Dermis microvascular lymphatic vessel endothelial cell (primary cell): Measurements from ENCODE around the gene PAQR3. TPM values are rescaled to one million over a fixed set of nuclear protein-coding genes. Genes with fewer than 3 reads are reported as not detected.

ENCODE experiments used
- DNase-seq, 2 donors: peaks; one replicate each; pipeline versions ENCODE4 v3.0.0 to v3.0.0-alpha.2; 2010; ENCODE audit warnings: low read depth in 2 of 2
- total RNA-seq: library from RNA; depleted of rRNA; stranded (reverse); fragments of >200 nt; gene quantifications from 2 replicates; pipeline ENCODE4 v1.2.1, GENCODE V29; 2014

PAQR3 gene, protein sequence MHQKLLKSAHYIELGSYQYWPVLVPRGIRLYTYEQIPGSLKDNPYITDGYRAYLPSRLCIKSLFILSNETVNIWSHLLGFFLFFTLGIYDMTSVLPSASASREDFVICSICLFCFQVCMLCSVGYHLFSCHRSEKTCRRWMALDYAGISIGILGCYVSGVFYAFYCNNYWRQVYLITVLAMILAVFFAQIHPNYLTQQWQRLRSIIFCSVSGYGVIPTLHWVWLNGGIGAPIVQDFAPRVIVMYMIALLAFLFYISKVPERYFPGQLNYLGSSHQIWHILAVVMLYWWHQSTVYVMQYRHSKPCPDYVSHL
- 15.9 and 27.1 TPM in 2 replicates for total RNA-seq

DNA sequence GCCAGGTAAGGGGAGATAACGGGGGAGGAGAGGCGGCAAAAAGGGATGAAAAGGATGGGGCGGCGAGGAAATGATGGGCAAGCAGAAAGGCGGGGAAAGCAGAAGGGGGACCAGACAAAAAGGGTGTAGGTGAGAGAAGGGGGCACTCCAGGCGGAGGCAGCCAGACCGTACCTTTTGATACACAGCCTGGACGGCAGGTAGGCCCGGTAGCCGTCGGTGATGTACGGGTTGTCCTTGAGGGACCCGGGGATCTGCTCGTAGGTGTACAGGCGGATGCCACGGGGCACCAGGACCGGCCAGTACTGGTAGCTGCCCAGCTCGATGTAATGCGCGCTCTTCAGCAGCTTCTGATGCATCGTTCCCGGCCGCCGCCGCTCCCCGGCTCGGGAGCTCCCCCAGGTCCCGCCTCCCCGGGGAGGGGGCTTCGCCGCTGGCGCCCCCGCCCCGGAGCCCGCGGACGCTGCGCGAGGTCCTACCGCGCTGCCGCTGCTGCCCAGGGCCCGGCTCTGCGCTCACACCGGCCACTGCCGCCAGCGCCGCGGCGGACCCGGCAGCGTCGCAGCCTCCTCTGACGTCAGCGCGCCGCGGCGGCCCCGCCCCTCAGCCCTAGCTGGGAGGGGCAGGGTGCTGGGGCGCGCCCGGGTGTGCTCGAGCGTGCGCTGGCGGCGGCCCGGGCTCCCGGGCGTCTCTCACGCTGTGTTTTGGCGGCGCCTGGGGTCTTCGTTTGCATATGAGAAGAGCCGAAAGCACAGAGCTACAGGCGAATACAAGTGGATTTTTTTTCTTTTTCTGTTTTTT lies at the start of gene PAQR3:
TSS of gene PAQR3 (minus strand) at position 571 of the 799 bp plus-strand sequence. CDS start at position 357, 214 bp downstream.
- peak; percentile 43 to 88 for DNase-seq

DNA sequence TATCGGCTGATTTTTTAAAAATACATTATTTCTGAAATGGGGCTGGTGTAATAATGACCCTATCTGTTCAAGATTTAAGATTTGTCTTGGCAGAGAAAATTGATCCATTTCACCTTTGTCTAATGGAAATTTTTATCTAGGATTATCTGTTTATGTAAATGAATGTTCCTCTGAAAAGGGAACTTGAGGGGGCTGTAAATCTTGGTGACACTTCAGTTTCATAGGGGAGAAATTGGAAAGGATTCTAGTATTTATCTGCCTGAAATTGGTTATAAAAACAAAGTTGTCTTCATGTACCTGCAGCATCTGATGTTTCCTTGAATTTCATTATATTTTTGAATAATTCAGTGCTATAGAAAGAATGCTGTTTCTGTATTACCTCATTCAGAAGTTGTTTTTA lies 48.4 kb upstream of the PAQR3 start:
- DNase-seq: no peak

DNA sequence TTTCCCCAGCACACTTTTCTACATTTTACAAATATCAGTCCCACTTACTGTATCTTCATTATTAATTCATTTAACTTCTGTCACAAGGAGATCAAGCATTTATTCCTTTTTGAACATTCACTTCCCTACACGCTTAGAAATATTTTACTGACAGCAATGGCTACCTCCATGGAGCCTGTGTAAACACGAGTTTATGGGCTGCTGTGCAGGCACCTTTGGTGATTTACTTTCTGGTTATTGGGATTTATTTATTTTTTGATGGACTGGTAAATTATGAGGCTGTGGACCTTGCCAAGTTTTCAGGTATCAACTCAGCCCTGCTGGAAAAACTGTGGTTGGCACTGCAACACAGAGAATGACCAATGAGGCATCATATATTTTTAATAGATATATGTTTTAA lies 45.4 kb upstream of the PAQR3 start:
- no peak for DNase-seq

DNA sequence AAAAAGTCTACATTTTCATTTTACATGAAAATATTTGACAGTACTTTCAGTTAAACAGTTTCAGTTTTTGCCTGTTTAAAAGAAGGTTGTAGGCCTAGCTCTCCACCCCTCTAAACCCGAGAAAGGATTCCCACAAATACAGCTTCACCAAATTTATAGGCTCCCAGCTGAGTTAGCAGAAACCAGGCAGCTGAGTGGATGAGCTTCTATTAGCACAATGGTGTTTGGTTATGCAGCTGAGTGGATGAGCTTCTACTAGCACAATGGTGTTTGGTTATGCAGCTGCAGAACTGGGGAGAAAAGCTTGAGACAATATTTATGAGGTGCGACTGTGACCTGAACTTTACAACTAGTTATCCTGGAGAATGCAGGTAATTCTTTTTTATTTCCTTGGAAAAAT lies 36.6 kb upstream of the PAQR3 start:
- no peak for DNase-seq

DNA sequence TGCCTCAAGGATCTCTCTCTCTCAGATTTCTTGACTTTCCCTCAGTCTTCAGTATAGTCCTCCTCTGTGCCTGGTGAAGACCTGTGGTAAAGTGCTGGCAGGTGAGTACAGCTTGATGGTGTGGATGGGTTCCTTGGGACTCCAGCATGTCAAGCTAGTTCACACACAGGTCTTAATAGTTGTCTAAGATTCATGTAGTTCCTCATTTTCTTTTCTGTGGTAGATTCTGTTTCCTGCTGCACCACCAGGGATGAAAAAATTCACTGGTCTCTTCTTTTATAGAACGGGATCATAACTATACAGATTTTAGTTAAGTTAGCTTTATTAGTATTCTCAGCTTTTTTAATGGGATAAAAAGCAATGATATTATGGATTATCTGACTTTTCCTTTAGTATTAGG lies 32.5 kb upstream of the PAQR3 start:
- DNase-seq: no peak

DNA sequence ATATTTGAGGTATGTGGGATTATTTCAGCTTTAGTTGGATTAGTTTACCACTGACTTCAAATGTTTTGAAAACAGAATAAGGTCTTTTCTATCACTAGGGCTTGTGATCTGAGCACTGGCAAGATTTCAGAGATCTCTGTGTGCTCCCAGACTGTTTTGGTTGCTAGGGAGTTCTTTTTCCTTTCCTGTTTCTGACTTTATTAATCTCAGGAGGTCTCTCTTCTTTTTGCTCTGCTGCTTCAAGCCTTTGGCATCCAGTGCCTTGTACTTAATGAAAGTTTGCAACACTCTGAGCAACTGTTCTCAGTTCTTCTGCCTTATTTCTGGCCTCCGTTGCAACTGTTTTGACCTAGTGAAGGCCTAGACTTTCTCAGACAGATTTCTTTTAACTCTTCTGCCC lies 32.1 kb upstream of the PAQR3 start:
- DNase-seq: no peak

DNA sequence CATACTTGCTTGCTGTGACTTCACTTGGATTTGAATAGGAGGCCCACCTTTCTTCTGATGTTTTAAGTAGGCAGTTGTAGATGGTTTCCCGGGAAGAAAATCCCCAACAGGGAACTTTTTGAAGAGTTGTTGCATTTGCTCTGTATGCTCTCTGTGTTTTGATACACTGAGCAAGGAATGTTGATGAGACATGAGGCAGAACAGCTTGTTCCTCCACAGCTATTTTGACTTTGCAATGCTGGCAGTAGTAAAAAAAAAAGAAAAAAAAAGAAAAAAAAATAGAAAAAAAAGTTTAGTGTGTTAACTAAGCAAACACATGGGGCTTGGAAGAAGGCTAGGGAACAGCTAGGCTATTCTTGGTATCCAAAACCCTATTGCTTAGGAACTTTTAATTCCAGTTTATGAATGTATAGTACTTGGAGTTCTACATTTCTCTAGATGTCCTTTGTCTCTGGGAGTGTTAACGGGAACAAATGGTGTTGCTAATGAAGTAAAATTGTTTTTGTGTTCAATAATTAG lies 23.4 kb upstream of the PAQR3 start:
- DNase-seq: no peak

DNA sequence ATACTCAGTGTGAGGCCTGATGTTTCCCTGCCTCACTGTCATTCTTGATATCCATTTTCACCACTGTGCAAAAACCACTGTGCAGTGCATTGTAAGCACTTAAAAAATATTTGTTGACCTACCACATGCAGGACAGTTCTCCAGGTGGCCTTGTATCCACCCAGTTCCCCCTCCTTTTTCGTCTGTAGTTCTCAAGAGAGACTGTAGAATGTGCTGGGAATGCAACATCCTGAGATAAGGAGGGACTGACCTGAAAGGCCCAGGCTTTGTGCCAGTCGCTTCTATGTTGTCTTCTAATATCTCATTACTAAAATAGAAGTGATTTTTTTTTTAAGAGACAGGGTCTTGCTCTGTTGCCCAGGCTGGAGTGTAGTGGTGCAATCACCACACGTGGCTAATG lies 21.7 kb upstream of the PAQR3 start:
- no peak for DNase-seq

DNA sequence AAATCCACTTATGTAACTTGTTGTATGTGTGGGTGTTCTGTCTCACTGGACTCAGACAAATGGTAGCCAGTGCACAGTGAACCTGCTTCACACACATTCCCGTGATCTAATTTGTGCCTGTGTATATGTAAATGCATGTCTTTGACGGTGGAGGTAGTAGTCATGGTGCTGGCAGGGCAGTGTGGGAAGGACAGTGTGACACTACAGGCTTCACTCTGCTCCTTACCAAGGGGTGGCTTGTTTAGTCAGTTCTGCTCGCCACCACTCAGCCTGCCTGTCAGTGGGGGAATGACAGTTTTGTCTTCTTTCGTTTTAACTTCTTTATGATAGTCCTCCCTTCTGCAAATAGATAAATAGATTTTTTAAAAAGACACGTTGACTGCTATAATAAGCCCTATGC lies 17.7 kb upstream of the PAQR3 start:
- DNase-seq: no peak

DNA sequence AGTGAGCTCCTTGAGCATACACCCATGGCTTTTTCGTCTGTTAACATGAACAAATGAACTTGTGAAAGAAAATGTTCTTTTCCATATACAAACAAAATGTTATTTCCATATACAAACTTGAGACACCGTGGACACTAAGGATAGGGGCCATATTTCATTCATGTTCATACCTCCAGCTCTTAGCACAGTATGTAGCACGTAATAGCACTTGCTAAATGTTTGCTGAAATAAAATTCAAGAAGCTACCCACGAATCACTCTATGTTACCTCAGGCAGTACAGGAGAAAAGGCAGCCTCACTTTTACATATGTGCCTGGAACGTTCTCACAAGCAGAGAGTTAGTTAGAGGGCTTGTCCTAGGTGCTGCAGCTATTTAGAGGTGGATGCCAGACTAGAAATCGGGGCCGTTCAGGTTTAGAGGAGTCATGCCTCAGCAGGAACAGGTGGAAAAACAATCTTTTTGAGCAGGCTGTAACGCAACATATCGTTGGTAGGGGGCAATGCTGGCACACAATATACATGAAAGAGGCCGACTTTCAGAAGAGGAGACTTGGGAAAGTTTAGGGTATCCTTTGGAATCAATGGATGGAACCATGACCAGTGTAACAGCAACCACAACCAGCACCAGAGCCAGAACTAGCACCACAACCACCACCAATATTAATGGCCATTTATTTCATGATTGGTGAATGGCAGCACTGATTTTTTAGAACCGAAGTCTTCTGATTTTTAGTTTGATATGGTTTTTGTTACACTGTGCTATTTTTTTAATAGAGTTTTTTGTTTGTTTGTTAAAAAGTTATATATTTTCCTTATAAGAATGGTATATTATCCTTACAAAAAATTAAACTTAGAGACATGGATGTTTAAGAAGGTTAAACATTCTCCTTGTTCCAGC lies 14.8 kb upstream of the PAQR3 start:
- peak in 1 of 2 donors; percentile 33 for DNase-seq

DNA sequence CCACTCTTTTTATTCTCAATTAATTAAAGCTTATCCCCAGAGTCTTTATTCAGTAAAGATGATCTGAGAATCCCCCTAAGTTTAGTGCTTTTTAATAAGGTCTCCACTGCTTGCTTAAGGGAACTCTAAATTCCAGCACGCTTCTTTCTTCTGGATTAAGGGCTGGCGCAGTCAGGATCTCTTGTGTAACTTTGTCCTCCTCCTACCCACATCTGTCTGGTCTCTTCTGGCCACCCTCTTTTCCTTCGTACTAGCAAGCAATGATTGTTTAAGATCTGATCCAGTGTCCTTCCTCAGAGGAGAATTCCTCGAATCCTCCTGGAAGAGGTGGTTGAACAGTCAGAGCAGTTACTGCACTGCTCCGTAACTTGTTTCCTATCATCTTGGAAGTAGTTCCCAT lies 14.0 kb upstream of the PAQR3 start:
- no peak for DNase-seq

DNA sequence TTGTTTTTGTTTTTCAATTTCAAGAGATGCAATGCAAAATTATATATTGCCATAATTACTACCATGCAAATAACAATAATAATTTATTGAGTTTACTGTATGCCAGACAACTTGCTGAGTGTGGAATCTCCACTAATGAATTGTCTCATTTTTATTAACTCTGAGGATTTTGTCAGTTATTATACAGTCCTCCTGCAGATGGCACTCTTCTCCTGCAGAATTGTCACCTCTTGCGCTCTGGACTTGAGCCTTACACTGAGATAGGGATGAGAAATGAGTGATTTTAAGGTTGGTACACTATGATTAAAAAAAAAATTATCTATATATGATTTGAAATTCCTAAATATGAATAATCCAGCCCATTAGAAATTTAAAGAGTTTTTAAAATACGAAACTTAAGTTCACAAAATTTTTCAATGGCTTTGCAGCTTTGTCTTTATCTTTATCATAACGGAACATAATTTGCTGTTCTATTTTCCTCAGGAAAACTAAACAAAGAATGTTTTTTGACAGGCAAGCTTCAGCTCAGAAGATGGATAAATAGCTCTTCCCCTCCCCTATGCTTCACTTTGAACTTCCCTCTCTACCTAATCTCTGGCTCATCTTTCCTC lies 12.7 kb upstream of the PAQR3 start:
- peak; percentile 29 to 45 for DNase-seq

DNA sequence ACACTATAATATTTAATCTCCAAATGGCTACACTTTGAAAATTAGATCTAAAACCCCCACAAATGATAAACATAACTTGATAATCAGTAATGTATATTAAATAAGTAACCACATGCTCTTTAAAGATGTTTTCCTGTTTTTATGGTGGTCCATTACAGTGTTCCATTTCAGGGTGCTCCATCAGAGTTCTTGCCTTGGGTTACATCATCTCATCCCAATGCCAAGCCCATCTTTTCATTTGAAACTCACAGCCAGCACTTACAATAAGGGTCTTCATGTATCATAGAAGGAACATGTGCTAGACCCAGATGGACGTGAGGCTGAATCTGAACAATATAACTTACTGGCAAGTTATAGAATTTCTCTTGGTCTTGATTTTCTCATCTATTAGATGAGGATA lies 10.5 kb upstream of the PAQR3 start:
- DNase-seq: no peak

DNA sequence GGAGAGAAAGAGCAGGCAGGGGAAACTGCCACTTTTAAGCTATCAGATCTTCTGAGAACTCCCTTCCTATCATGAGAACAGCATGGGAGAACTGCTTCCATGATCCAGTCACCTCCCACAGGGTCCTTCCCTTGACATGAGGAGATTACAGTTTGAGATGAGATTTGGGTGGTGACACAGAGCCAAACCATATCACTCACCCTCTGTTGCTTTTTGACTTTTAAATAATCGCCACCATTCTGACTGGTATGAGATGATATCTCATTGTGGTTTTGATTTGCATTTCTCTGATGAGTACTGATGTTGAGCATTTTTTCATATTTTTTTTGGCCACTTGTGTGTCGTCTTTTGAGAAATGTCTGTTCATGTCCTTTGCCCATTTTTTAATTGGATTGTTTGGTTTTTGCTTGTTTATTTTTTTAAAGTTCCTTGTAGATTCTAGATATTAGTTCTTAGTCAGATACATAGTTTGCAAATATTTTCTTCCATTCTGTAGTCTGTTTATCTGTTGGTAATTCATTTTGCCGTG lies 6.5 kb upstream of the PAQR3 start:
- no peak for DNase-seq

DNA sequence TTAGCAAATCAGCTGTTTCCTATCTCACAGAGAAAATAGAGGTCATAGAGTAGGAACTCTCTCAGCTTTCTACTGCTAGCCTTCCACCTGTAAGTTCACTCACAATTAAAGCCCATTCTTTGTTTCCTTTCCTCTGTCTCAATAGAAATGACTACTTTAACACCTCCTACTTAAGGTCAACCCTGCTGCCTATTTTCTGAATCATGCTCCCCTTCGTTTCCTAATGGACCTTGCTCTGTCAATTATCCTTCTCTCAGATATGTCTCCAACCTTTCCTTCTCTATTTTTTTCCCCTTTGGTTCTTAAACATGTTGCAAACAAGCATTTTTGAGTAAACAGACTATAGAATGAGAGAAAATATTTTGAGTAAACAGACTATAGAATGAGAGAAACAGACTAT lies 5.1 kb upstream of the PAQR3 start:
- DNase-seq: no peak

DNA sequence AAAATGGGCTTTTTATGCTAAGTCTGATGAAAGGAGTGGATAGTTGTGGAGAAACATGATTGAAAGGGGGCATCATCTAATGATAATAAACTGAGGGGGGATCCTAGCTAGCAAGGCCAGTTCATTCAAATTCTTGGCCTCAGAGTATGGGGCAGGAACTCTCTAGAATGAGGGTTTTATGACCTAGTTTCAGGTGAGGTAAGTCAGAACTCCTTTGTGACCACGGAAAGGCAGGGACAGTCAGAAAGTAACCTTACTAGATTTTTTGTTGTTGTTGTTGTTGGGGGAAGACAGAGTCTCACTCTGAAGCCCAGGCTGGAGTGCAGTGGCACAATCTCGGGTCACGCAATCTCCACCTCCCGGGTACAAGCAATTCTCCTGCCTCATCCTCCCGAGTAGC lies 1.5 kb upstream of the PAQR3 start:
- no peak for DNase-seq

DNA sequence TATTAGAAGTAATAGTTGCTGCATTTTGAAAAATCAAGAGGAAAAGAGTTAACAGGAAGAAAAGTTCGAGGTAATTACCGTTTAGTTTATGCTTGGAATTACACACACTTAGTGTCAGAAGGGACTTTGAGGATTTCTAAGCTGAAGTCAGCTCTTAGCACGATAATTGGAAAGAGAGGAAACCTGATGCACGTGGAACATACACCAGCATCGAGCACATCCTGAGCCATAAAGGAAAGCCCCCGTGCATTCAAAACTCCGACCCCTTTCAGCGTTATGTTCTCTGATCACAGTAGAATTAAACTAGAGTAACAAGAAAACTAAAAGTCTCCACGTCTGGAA lies 400 bp upstream of the PAQR3 start:
- peak in 1 of 2 donors; percentile 12 for DNase-seq

DNA sequence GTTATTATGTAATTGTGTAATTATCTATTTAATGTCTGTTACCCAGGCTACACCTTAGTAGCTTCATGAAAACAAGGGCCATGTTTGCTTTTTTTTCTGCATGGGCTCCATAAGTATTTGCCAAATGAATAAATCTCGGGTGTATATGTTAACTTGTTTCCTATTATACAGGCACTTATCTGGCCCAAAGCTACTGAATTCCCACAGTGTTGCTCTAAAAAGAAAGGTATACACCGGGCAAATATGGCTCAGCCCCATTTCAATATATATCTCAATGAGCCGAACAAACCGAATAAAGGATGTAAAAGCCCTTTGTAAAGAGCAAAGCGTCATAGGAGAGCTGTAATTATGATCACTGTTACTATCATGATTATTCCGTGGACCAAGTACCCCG lies 767 bp downstream of the PAQR3 start:
- peak in 1 of 2 donors; percentile 28 for DNase-seq

DNA sequence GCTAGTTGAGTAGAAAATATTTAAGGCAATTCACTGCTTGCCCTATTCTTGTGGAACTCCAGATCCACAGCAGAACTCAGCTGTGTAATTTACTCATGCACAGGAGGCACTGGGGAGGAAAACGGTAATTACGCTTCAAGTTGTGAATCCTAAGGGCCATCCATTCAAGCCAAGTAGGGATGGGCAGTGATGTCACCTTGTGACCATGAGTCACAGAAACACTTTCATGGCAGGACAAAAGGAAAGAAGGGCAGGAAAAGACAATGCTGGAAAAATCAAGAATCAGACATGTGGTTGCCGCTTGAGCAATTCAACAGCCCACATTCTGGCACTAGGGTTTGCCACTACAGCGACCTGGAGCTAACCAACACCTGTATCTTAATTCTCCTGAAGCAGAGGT lies 1.4 kb downstream of the PAQR3 start:
- peak; percentile 63 to 70 for DNase-seq

DNA sequence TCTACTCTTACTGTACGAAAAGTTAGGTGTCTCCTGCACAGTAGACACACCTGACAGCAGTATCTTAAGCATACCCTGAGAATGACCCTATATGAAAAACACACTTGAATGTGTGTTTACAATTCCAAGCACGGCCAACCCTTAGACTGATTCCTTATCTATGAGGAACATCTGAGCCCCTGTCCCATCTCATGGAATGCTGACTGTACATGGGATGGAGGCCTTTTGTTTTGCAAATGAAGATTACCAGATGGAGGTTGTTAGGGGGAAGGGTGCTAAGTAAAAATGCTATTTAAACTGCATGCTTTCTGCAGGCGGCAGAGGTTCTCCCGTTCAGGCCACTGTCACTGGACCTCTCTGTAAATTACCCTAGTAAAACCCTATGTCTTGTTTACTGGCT lies 2.2 kb downstream of the PAQR3 start:
- no peak for DNase-seq

DNA sequence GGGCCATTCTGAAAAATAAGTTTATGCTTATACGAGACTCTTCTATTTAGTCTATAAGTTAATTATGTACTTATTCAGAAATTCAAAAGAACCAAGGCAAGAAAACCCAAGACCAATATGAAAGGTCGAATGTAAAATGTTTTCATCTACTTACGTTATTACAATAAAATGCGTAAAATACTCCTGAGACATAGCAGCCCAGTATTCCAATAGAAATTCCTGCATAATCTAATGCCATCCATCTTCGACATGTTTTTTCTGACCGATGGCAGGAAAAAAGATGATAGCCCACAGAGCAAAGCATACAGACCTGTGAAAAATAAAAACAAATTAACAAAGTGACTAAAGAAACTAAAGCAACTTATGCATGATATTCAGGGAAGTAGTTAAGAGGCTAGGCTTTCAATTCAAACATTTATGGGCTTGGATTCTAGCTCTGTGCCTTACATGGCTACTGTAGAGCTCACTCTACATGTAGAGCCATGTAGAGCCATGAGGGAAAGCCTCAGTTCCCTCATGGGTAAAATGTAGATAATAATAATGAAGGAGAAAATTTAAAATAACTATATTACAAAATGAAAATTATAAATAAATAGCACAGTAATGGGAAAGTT lies 9.1 kb downstream of the PAQR3 start:
- no peak for DNase-seq
